HCT116 (cell line): Measurements from ENCODE around the gene STAU1.

Experiments used
- CTCF ChIP-seq, 3 experiments: fragments of 200-600 bp in 1 of 3; sonication (generic) in 1 of 3; IDR thresholded peaks in 2 of 3; conservative IDR thresholded peaks in 1 of 3; 2 replicates each; pipeline ENCODE4 v1.5.1; 2012 to 2017; ENCODE audit warnings: low read depth in 2 of 3, low read length in 2 of 3, antibody characterized with exemption in 1 of 3, borderline replicate concordance in 1 of 3, control low read depth in 1 of 3, mild to moderate bottlenecking in 1 of 3, mixed read lengths in 1 of 3, mixed run types in 1 of 3, moderate library complexity in 1 of 3; ENCODE audit not compliant: insufficient read depth in 1 of 3
- ELF1 ChIP-seq: IDR thresholded peaks from 2 replicates; pipeline ENCODE4 v1.6.1; 2012; ENCODE audit warnings: low read depth, borderline replicate concordance
- EZH2 ChIP-seq: fragments of 200-600 bp; sonication (generic); IDR thresholded peaks from 2 replicates; pipeline ENCODE4 v1.6.1; 2017; ENCODE audit warnings: antibody characterized with exemption, mixed run types
- EZH2phosphoT487 ChIP-seq: fragments of 200-600 bp; IDR thresholded peaks from 2 replicates; pipeline ENCODE4 v1.6.1; 2018; ENCODE audit warnings: antibody characterized with exemption, borderline replicate concordance
- MAX ChIP-seq: IDR thresholded peaks from 2 replicates; pipeline ENCODE4 v1.6.1; 2012
- POLR2A ChIP-seq: IDR thresholded peaks from 2 replicates; pipeline ENCODE4 v1.7.0; 2011; ENCODE audit warnings: borderline replicate concordance; ENCODE audit not compliant: insufficient read depth, insufficient read length; ENCODE audit errors: extremely low read depth
- POLR2AphosphoS5 ChIP-seq: IDR thresholded peaks from 2 replicates; pipeline ENCODE4 v1.6.1; 2011; ENCODE audit warnings: mild to moderate bottlenecking, low read depth, low read length, moderate library complexity
- SP1 ChIP-seq: IDR thresholded peaks from 2 replicates; pipeline ENCODE4 v1.6.1; 2012; ENCODE audit warnings: low read depth
- TCF7L2 ChIP-seq: IDR thresholded peaks from 2 replicates; pipeline ENCODE4 v1.7.0; 2011; ENCODE audit warnings: borderline replicate concordance, inconsistent platforms; ENCODE audit not compliant: insufficient read depth, insufficient read length; ENCODE audit errors: extremely low read depth
- TF ChIP-seq, protein P1 (sequence below): IDR thresholded peaks from 2 replicates; pipeline ENCODE4 v1.6.1; 2012; ENCODE audit warnings: low read depth

DNA sequence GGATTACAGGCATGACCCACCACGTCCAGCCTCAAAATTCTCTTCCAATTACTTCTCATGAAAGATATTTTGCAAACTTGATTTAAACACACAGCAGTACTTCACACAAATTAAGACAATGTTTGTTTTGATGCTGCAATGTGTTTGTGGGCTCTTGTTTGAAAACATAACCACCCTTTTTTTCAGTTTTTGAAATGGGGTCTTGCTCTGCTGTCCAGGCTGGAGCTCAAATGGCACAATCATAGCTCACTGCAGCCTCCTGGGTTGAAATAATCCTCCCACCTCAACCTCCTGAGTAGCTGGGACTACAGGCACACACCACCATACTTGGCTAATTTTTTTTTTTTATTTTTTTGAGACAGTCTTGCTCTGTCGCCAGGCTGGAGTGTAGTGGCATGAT lies 31.0 kb downstream of the STAU1 start:
- no peak for TF ChIP-seq CTCF (IDR thresholded peaks at IDR 0.05 in 2 of 3, conservative IDR thresholded peaks at IDR 0.05 in 1 of 3; ENCODE audit: borderline replicate concordance in 1 of 3, insufficient read depth in 1 of 3, low read depth in 2 of 3, low read length in 2 of 3)
- TF ChIP-seq POLR2AphosphoS5: no peak
- no peak for TF ChIP-seq ELF1
- no peak for TF ChIP-seq POLR2A
- TF ChIP-seq EZH2: no peak
- TF ChIP-seq, protein P1, sequence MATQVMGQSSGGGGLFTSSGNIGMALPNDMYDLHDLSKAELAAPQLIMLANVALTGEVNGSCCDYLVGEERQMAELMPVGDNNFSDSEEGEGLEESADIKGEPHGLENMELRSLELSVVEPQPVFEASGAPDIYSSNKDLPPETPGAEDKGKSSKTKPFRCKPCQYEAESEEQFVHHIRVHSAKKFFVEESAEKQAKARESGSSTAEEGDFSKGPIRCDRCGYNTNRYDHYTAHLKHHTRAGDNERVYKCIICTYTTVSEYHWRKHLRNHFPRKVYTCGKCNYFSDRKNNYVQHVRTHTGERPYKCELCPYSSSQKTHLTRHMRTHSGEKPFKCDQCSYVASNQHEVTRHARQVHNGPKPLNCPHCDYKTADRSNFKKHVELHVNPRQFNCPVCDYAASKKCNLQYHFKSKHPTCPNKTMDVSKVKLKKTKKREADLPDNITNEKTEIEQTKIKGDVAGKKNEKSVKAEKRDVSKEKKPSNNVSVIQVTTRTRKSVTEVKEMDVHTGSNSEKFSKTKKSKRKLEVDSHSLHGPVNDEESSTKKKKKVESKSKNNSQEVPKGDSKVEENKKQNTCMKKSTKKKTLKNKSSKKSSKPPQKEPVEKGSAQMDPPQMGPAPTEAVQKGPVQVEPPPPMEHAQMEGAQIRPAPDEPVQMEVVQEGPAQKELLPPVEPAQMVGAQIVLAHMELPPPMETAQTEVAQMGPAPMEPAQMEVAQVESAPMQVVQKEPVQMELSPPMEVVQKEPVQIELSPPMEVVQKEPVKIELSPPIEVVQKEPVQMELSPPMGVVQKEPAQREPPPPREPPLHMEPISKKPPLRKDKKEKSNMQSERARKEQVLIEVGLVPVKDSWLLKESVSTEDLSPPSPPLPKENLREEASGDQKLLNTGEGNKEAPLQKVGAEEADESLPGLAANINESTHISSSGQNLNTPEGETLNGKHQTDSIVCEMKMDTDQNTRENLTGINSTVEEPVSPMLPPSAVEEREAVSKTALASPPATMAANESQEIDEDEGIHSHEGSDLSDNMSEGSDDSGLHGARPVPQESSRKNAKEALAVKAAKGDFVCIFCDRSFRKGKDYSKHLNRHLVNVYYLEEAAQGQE: no peak
- no peak for TF ChIP-seq TCF7L2
- no peak for TF ChIP-seq EZH2phosphoT487
- TF ChIP-seq SP1: no peak
- no peak for TF ChIP-seq MAX
